ENCODE data around the gene MKNK2.
"Not testable (repeated sequence)": the region's sequence is repeated elsewhere in the genome, so short reads cannot be mapped to it uniquely, and the experiment has no call there.

The MKNK2 gene

DNA sequence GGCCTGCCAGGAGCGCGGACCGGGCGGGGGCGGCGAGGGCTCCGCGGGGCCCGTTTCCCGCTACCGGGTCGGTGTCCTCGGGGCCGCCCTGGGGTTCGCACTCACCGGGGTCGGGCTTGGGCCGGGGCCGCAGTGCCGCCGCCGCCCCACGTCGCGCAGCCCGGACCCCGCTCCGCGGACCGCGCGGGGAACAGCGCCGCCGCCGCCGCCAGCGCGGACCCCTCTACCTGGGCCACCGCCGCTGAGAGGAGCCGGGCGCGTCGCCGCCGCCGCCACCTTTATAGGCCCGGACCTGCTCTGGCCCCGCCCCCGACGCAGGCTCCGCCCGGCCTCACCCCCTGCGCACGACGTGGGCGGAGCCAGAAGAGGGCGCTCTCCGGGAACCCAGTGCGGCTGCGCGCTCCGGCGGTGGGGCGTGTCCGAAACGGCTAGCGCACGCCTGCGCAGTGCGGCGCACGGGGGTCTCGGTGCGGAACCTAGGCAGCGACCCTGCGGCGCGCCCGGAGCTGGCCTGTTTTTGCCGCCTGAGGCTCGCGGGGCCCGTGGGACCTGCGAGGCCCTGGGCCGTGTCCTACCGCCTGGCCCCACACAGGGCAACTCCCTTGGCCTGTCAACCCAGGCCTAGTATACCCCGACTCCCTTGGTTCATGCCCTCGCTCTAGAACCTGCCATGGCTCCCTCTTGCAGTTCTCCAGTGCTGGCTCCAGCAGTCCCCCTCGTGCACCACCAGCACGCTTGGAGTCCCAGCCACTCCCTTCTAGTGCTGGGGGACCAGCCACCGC lies at the start of gene MKNK2:
Gene MKNK2 (minus strand): TSS at position 254 of the 782 bp plus-strand sequence. CDS start 393 bp downstream, outside the sequence.
- DNase-seq = peak; percentile 92

DNA sequence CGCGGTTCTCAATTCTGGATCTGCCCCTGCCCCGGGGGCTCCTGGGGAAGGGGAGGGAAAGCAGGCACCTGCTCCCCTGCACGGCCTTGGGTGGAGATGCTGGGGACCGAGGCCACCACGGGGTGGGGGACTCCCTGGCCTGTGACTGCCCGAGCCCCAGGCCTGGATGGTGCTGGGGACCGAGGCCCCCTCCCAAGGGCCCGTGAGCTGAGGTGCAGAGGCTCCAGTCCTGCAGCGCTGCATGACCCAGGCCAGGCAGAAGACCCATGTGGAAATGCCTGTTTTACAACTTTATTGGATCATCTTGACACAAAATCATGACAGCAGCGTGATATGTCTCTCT lies 49.6 kb upstream of the MKNK2 start:
- no peak for DNase-seq

GRCh38 chr19:2099937-2100718 lies 49.1 kb upstream of the MKNK2 start:
- no peak for DNase-seq

GRCh38 chr19:2099054-2099501 lies 48.0 kb upstream of the MKNK2 start:
- DNase-seq = no peak

- DNase-seq = no peak
Observed at GRCh38 chr19:2097886-2098327, 46.9 kb upstream of the MKNK2 start.

DNA sequence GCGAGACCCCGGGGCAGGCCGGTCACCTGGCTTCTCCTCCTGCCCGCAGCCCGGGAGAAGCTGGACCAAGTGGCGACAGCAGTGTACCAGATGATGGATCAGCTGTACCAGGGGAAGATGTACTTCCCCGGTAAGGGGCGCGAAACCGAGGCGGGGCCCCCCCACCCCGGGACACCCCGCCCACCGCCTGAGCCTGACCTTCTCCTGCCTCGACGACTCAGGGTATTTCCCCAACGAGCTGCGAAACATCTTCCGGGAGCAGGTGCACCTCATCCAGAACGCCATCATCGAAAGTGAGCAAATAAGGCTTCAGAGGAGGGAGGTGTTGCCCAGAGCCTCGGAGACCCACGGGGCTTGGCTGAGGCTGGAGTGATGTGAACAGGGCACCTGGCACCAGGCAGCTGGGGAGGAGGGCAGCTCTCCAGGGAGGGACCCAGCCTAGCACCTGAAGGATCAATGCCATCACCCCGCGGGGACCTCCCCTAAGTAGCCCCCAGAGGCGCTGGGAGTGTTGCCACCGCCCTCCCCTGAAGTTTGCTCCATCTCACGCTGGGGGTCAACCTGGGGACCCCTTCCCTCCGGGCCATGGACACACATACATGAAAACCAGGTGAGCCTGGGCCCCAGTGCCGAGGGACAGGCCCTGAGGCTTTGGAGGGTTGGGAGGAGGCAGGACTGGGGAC lies 46.3 kb upstream of the MKNK2 start:
- peak; percentile 58 for DNase-seq

DNA sequence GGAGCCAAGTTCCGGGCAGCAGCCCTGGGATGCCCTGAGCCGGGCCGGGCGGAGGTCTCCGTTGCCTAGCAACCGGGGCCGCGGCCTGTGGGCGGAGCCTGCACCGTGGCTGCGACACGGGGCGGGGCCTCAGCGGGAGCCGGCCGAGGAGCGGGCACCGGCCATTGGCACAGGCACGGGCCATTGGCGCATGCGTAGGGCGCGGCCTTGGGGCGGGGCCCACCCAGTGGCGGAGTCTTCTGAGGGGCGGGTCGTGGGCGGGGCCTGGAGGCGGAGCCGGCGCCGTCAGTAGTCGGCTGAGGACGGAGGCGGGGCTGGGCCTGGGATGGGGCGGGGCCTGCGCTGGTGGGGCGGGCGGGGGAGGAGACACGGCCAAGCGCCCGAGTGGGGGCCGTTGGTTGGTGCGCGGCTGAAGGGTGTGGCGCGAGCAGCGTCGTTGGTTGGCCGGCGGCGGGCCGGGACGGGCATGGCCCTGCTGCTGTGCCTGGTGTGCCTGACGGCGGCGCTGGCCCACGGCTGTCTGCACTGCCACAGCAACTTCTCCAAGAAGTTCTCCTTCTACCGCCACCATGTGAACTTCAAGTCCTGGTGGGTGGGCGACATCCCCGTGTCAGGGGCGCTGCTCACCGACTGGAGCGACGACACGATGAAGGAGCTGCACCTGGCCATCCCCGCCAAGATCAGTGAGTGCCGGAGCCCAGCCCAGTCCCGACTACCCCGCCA lies 45.6 kb upstream of the MKNK2 start, which contains the start of gene IZUMO4:
Gene IZUMO4 (plus strand): TSS at position 436 of the 723 bp plus-strand sequence. CDS start 31 bp downstream, at position 467.
- DNase-seq = peak; percentile 99

DNA sequence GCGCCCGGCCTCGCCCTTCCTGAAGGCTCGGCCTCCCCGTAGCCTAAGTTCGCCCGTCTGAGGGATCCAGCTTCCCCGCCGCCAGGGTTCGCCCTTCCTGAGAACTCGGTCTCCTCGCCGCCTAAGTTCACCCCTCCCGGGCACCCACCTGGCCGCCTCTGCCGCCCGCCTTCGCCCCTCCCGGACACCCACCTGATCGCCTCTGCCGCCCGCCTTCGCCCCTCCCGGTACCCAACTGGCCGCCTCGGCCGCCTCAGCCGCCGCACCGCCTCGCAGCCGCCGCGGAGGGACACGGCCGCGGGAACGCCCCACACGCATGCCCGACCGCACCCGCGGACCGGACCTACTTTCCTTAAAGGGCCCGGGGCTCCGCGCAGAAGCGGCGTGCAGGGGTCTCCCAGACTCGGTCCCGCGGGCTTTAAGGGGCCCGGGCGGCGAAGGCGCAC lies 45.0 kb upstream of the MKNK2 start, which contains the start of gene MOB3A:
Gene MOB3A (minus strand): TSS at position 293 of the 446 bp plus-strand sequence. CDS start 17,766 bp downstream, outside the sequence.
- DNase-seq = peak; percentile 87

- not testable (repeated sequence) for DNase-seq
Observed at GRCh38 chr19:2091926-2092525, 41.0 kb upstream of the MKNK2 start.

- no peak for DNase-seq
Observed at GRCh38 chr19:2089727-2090053, 38.6 kb upstream of the MKNK2 start.

- no peak for DNase-seq
Observed at GRCh38 chr19:2089001-2089711, 38.1 kb upstream of the MKNK2 start.

GRCh38 chr19:2087621-2088100 lies 36.6 kb upstream of the MKNK2 start:
- no peak for DNase-seq

DNA sequence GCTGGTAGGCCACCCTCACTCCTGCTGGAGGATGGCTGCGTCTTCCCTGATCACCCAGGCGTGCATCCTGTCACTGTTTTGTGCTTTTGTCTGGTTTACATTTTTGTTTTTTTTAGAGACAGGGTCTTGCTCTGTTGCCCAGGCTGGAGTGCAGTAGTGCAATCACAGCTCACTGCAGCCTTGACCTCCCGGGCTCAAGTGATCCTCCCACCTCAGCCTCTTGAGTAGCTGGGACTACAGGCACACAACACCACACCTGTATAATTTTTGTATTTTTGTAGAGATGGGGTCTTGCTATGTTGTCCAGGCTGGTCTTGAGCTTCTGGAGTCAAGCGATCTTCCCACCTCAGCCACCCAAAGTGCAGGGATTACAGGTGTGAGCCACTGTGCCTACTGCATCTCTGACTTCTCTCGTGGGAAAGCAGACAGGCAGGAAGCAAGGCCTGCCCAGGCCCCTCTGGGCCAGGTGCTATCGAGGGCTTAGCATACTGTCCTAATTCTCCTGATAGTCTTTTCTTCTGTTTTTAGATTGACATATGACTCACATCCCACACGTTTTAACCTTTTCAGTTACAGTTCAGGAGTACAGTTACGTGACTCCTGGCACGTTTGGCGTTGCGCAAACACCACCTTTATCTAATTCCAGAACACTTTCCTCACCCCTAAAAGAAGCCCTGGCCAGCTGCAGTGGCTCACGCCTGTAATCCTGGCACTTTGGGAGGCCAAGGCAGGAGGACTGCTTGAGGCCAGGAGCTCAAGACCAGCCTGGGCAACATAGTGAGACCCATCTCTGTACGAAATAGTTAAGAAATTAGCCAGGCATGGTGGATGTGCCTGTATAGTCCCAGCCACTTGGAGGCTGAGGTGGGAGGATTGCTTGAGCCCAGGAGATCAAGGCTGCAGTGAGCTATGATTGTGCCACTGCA lies 35.9 kb upstream of the MKNK2 start:
- not testable (repeated sequence) for DNase-seq

- peak; percentile 93 for DNase-seq
Observed at GRCh38 chr19:2084993-2085720, 34.1 kb upstream of the MKNK2 start.

DNA sequence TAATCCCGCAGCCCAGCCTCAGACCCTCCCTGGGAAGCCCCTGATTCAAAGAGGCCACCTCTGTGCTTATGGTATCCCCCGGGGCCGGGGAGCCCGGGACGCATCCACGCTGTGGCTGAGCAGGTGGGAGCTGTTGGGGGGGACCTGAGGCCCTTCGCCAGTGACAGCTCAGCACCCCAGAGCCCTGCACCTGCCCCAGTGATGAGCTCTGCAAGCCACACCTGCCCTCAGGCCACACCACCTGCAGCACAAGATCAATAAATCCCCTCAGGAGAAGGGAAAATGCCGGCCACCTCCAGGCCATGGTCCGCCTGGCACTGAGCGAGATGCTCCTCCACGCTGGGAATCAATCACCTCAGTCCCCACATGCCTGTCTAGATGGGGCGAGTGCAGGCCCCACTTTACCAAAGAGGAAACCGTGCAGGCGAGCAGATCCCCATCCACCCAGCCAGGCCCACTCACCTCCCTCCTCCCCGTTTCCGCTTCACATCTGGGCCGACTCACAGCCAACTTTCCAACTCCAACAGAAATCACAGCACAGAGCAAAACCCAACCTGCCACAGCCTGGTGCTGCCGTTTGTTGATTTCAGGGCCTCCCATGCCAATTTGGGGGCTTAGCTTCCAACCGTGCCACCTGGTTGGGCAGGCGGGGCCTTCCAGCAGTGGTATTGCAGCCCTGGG lies 32.3 kb upstream of the MKNK2 start:
- peak; percentile 69 for DNase-seq

DNA sequence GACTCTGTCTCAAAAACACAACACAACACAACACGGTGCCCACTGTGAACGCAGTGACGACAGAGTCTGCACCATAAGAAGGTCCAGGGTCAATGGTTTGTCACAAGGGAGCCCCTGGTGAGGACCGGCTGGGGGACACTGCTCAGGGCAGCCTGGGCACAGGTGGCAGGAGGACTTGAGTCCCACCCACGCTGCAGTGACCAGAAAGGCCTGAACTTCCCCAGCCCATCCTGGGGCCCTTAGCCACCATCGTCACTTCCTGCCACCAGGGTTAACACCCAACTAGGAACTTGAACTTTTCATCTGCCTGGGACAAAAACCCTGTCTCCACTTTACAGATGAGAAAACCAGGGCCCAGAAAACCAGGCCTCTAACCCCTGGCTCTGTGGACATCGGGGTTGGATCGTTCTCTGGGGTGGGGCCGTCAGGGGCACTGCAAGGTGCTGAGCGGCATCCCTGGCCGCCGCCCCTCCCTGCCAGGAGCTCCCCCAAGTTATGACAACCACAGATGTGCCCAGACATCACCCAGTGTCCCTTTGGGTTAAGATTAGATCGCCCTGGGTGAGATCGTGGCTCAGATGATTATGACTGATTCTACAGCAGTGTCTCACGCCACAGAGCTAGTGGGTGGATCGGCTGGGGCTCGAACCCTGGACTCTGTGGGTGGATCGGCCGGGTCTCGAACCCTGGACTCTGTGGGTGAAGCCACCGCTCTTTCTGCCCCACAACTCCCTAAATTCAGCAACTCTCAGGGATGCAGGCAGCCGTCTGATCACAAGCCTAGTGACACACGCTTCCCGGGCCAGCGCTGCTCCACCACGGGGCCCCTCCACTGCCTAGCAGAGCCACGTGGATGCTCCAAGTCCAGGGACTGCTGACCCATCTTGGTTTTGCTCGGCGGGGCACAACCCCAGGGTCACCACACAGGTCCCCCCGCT lies 31.1 kb upstream of the MKNK2 start:
- DNase-seq = peak; percentile 49

DNA sequence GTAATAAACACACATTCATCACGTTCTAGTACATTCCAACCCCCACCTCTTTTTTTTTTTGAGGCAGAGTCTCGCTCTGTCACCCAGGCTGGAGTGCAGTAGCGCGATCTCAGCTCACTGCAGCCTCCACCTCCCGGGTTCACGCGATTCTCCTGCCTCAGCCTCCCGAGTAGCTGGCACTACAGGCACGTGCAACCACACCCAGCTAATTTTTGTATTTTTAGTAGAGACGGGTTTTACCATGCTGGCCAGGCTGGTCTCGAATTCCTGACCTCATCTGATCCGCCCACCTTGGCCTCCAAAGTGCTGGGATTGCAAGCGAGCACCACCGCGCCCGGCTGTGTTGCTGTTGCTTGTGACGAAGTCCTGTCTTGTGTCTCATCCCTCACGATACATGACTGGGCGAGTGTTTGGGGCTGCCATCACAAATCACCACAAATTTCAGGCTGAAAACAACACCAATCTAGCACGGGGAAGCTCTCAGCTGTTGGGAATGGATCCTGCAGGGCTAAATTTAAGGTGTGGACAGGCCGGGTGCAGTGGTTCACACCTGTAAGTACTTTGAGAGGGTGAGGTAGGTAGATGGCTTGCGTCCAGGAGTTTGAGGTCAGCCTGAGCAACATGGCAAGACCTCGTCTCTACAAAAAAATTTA lies 29.4 kb upstream of the MKNK2 start:
- no peak for DNase-seq

Data from activated naive CD4-positive, alpha-beta T cell treated with Interleukin-2 at 50 U/mL for 16 hours (primary cell).